ENCODE results near the gene FXYD1.
A peak's percentile ranks its signal among the peaks of the same experiment; 100 is the strongest.
"Not testable (repeated sequence)": the region's sequence is repeated elsewhere in the genome, so short reads cannot be mapped to it uniquely, and the experiment has no call there.

Gene FXYD1

DNA sequence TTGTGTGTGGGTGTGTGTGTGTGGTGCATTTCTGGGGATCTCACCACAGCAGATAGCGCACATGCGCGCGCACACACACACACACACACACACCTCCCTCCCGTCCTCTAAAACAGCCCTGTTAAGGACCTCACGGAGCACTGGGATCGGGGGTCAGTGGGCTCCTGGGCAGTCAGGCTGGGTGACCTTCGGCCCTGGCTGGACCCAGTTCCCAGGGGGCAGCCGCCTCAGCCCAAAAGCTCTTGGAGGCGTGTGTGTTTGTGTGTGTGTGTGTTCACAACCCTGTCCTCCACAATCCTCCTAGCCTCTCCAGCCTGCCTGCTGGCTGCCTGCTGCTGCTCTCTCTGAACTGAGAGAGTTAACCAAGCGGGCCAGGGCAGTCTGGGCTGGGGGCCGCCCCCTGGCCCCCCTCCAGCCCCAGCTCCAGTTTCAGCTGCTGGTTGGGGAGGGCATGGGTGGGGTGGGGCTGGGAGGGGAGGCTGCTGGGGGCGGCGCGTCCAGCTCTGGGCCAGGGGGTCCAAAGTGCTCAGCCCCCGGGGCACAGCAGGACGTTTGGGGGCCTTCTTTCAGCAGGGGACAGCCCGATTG, at the start of gene FXYD1:
Gene FXYD1, plus strand, starts transcription at position 520 of the 588 bp plus-strand sequence. CDS start 1,256 bp downstream, outside the sequence.
- DNase-seq = no peak

DNA sequence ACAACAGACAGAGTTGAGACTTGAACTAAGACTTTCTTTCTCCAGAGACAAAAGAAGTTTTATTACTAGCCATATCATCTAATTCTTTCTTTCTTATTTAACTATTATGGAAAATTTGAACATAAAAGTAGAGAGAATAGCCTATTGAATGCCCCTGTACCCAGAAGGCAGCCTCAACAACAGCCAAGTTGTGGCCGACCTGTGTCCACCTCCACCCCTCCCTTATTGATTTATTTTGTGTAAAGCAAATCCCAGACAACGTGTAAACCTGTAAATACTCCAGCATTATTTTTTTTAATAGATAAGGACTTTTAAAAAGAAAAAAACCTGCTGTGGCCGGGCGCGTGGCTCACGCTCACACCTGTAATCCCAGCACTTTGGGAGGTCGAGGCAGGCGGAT, 49.1 kb upstream of the FXYD1 start:
- DNase-seq = no peak

DNA sequence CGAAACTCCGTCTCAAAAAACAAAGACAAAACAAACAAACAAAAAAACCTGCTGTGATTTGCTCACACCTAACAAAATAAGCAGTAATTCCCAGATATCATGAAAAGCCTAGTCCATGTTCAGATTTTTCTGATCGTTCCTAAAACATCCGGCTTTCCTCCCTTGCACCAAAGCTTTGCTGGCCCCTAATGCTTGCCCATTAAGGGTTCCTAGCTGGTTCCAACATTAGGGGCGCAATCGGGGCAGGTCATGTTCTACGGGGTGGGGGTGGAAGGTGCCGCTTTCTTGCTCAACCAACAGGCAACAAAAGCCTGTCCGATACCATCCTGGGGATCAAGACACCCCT, 48.5 kb upstream of the FXYD1 start:
- no peak for DNase-seq

DNA sequence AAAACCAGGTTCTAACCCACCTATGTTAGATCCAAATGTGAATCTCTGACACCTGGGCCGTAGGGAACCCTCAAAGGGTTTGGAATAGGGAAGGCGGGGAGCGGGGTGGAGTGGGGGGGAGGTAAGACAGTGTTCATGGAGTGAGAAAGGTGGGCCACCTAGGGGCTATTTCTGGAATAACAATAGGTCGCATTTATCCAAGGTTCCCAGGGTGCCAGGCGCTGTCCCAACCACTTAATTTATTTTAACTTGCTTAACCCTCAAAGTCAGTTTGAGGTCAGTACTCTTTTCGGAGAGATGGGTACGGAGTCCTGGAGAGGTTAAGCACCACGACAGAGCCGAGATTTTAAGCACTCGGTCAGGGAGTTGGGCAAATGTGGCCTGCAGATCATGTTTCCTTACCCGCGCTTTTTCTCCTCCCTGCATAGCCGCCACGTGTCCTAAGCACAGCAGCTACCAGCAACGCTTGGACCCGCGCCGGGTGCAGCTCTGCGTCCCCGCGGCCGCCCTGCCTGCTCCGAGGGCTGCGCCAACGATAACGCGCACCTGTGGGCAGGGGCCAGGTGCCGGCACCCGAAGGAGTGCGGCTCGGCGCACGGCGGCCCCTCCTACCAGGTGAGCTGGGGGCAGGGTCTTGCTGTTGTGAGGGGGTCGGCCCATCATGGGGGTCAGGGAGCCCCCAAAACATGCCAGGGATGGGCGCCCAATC, 48.0 kb upstream of the FXYD1 start:
- peak; percentile 69 for DNase-seq

DNA sequence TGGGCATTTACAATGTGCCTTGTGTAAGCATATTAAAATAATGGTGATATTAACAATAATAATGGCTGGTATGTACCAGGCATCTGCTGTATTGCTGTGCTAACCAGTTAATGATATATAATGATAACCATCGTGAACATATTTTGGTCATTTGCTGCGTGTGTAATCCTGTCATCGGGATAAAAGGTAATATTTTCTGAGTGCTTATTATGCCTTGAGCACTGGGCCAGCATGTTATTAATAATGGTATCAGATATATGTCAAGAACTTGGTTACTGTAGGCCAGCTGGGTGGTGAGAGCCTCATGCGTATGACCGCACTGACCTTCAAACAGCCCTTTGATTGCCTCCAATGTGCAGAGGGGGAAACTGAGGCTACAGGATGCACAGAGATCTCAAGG, 45.2 kb upstream of the FXYD1 start:
- no peak for DNase-seq

DNA sequence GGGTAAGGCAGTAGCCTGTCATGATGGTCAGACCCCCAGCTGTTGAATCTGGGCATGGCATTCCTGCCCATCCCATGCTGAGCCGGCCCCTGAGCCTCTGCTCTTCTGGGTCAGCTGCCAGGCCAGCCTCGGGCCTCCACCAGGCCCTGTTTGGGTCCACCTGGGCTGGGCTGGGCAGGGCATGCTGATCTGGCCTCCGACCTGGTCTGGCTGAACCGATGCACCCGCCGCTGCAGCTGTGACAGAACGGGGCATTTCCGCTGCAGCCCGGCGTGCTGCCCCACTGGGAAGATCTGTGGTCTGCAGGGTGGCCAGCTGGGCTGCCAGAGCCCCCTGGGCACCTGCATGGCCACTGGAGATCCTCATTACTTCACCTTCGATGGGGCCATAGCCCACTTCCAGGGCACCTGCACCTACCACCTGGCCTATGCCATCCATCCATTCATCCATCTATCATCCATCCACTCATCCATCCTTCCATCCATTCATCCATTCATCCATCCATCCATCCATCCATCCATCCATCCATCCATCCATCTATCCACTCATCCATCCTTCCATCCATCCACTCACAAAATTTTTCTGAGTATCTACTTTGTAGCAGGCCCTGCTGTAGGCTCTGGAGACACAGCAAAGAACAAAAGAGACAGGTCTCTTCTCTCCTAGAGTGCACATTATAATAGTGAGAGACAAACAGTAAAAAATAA, 44.5 kb upstream of the FXYD1 start:
- no peak for DNase-seq

DNA sequence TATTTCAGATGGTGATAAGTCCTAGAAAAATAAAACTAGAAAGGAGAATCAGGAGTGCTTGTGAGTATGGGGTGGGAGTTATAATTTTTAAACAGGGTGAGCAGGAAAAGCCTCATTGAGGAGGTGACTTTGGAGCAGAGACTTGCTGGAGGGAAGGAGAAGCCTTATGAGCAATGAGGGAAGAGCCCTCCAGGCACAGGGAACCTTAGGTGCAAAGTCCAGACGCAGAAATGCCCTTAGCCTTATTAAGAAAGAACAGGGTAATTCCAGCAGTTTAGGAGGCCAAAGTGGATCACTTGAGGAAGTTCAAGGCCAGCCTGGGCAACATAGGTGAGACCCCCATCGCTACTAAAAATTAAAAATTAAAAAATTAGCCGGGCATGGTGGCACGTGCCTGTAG, 44.0 kb upstream of the FXYD1 start:
- no peak for DNase-seq

DNA sequence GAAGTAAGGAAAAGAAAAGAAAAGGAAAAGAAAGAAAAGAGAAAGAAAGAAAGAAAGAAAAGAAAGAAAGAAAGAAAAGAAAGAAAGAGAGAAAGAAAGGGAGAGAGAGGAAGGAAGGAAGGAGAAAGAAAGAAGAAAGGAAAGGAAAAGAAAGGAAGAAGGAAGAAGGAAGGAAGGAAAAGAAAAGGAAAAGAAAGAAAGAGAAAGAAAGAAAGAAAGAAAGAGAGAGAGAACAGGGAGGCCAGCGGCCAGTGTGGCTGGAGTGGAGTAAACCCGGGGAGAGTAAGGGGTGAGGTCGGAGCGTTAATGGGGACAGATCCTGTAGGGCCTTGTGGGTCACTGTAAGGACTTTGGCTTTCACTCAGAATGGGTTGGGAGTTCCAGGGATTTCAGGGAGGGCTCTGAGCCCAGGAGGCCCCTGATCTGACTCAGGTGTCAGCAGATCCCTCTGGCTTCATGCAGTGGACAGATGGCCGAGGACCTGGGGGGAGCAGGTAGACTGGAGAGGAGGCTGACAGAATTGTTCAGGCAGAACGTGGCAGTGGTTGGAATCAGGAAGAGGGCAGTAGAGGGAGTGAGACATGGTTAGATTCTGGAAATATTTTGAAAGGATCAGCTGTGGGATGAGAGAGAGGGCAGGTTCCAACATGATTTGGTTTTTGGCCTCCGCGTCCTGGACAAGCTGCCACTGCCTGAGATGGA, 42.8 kb upstream of the FXYD1 start:
- DNase-seq = no peak

DNA sequence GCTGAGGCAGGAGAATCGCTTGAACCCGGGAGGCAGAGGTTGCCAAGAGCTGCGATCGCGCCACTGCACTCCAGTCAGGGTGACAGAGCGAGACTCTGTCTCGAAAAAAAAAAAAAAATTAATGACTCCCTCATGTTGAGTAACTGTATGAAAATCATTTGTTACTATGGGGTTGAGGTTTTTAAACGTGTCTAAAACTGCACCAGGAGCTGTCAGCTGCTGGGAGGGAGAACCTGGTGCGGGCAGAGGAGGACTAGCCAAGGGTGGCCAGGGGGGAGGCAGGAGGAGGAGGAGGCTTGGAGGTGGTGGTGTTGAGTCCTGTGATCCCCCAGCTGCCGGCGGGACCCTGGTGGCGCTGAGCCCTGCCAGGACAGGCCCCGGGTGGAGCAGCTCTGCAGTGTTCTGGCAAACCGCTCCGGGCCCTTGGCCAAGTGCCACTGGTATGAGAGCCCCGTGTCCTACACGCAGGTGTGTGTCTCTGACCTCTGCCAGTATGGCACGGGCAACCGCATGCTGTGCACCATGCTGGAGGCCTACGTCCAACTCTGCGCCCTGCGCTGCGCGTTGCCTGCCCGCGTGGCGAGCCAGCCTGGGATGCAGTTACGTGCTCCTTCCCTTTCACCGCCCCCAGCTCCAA, 40.1 kb upstream of the FXYD1 start:
- DNase-seq = no peak

DNA sequence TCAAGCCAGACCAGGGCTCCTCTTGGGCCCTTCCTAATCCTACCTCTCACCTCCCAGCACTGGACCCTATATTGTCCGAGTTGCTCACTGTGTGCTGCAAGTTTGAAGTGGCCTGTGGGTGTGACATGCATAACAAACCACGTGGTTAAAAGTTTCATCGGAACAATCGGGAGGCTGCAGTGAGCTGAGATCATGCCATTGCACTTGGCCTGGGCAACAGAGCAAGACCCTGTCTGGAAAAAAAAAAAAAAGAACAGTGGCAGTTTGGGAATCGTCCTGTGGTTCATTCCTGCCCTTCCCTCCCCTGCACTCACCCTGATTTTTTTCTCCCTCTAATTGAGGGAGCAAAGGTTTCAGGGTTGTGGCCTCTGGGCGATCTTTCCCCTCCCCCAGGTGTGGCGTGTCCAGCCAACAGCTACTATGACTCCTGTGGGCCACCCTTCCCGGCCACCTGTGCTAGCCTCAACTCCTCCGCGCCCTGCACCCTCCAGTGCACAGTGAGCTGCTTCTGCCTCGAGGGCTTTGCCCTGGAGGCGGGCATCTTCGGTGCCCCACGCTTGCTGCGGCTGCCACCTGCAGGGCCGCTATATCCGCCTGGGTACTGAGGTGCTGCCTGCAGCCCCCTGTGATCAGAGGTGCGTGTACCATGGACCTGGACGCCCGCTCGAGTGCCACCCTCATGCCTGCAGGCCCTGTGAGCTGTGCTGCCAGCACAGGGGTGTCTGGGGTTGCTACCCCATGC, 39.3 kb upstream of the FXYD1 start:
- no peak for DNase-seq

DNA sequence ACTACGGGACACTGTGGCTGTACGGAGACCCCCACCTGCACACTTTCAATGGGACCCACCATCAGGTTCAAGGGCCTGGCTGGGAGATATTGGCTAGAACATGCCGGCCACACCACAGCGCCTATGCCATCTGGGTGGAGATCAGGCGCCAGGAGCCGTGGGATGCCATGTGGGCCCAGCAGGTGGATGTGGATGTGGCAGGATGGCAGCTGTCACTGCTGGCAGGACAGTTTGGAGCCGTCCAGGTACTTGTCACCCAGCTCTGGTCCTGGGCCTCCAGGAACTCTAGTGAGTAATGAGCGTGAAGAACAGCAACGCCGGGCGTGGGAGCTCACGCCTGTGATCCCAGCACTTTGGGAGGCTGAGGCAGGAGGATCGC, 38.7 kb upstream of the FXYD1 start:
- DNase-seq = no peak

DNA sequence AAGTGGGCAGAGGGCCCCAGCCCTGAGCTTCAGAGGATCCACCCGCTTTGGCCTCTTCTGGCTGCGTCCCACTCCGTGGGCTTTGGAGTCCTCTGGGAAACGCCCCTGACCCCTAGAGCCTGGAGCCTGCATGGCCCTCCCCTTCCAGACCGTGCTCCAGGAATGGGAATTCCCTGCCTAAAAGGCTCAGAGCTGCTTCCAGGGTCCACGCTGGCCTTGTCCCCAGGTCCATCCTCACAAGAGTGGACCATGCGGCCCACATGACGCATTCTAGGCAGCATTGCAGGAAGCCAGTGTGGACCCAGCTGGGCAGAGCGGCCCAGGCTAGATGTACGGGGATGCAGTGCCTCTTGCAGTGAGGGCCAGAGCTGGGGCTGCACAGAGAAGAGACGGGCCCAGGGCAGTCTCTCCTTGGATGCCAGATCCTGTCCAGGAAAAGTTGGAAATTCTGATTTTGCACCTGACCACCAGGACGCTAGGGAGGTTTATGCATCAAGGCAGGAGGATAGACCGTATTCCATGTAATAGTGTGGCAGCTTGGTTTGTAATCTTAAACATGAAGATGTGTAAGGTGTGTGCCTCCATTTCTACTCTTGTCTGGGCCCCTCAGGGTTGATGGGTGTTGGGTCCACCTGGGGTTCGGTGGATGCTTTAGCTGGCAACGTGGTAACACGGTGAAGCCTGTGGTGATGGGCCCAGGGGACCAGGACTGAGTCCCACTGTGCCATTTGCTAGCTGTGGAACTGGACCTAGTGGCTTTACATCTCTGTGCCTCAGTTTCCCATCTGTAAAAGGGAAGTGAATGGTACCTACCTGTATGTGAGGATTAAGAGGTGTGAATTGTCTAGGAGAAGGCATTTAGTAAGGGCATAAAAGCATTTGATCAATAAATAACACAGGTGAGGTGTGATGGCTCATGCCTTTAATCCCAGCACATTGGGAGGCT, 37.8 kb upstream of the FXYD1 start:
- DNase-seq = no peak

DNA sequence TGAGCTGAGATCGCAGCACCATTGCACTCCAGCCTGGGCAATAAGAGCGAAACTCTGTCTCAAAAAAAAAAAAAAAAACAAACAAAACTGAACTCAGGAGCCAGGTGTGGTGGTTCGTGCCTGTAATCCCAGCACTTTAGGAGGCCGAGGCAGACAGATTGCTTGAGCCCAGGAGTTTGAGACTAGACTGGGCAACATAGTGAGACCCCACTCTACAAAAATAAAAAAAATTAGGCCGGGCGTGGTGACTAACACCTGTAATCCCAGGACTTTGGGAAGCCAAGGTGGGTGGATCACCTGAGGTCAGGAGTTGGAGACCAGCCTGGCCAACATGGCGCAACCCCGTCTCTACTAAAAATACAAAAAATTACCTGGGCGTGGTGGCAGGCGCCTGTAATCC, 36.7 kb upstream of the FXYD1 start:
- DNase-seq = not testable (repeated sequence)

DNA sequence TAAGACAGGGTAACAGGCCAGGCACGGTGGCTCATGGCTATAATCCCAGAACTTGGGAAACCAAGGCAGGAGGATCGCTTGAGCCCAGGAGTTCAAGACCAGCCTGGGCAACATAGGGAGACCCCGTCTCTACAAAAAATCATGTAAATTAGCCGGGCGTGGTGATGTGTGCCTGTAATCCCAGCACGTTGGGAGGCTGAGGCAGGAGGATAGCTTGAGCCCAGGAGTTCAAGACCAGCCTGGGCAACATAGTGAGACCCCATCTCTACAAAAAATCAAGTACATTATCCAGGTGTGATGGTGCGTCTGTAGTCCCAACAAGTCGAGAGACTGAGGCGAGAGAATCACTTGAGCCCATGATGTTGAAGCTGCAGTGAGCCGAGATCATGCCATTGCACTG, 35.0 kb upstream of the FXYD1 start:
- DNase-seq = not testable (repeated sequence)

DNA sequence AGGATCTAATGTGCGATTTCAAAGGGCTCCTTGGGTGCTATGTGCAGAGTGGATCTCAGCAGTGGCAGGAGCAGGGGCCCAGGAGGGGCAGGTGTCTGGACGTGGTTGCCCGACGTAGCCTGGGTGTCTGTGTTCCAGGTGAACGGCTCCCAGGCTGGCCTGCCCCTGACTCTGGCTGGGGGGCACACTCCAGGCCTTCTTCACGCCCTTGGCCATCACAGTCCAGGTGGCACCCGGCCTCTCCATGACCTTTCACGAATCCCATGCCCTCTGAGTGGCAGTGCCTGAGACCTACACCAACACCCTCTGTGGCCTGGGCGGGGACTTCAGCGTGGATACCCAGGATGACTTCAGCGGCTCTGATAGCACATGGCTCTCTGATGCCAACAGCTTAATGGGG, 34.3 kb upstream of the FXYD1 start:
- no peak for DNase-seq

DNA sequence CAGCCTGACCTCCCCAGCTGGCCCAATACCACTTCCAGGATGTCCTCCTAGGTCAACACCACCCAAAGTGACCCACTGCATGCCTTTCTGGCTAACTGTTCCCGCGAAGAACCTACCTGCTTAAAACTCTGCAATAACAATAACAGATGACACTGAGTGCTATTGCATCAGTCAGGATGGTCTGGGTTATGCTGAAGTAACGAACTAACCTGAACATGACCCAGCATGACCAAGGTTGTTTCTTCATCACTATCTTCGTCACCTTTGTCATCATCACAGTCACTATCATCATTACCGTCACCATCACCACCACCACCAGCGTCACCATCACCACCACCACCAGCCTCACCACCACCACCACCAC, 33.6 kb upstream of the FXYD1 start:
- DNase-seq = no peak

DNA sequence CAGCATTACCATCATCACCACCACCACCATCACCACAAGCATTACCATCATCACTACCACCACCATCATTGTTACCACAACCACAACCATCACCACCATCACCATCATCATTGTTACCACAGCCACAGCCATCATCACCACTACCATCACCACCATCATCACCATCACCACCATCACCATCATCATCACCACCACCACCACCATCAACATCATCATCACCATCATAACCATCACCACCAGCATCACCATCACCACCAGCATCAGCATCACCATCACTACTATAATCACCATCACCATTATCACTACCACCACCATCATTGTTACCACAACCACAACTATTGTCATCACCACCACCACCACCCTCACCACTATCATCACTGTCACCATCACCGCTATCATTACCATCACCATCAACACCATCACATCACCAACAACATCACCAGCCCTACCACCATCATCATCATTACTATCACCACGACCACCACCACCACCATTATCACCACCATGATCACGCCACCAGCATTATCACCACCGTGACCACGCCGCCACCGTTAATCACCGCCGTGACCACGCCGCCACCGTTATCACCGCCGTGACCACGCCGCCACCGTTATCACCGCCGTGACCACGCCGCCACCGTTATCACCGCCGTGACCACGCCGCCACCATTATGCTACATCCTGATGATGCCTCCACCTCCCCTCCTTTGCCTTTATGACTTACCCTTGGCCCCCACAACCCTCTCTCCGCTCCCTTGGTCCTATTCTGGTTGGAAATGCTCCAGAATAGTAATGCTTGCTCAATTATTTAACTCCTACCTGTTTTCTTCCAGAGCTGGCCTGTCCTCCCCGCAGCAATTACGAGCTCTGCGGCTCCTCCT, 33.0 kb upstream of the FXYD1 start:
- DNase-seq = no peak

DNA sequence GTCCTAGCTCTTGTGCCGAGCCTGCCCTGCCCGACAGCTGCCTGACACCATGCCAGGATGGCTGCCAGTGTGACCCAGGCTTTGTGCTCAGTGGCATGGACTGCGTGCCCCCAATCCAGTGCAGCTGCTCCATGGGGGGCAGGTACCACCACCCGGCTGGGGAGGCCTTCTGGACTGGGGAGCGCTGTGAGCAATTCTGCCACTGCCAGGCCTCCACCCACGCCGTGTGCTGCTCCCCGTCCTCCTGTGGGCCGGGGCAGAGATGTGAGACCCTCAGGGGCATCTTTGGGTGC, 32.4 kb upstream of the FXYD1 start:
- no peak for DNase-seq

DNA sequence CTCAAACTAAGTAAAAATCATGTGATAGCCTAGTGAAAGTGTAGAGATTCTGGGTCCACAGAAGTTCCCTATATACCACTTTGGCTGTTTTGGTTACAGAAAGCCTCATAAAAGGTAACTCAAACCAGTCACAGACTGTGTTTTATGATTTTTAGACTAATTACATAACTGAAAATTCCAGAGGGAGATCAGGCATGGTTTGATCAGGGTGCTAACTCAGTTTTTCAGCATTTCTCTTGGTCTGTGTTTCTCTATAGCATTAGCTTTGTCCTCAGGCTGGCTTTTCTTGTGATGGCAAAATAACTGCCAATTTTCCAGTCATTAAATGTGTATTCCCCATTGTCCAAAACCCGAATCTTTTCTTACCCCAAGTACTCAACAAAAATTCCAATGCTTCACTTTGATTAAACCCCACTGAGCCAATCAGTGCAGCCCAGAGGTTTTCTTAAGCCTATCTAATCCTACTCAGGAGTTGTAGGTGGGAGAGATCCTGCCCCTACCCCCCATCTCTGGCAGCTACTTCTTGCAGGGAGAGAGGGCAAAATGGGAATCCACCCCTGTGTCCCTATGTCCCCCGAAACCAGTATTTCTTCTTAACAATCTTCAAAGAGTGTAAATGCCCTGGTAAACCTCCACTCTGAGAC, 31.6 kb upstream of the FXYD1 start:
- DNase-seq = no peak

DNA sequence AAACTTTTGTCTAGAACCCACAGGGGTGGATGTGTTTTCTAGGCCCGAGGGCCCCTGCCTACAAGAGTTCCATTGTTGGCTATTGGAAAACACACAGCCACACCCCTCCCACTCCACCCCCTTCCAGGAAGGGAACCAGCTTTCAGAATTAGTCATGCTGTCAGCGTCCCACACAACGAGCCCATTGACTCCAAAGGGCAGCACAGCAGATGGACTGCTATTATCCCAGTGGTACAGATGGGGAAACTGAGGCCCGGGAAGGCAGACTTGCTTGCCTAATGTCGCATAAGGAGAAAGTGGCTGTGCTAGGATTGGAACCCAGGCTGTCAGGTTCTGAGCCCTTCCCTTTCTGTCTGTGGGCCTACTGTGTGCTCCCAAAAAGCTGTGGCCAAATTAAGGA, 31.1 kb upstream of the FXYD1 start:
- peak; percentile 31 for DNase-seq

Data from EL (cell line).